ENCODE data around the gene RERE. TPM values are rescaled to one million over a fixed set of nuclear protein-coding genes. Genes with fewer than 3 reads are reported as not detected.
A peak's percentile ranks its signal among the peaks of the same experiment; 100 is the strongest.
"Not testable (repeated sequence)": the region's sequence is repeated elsewhere in the genome, so short reads cannot be mapped to it uniquely, and the experiment has no call there.

Gene RERE
- total and polyA plus RNA-seq, 12 donors: 33.4 to 146 (median 72.7) TPM

DNA sequence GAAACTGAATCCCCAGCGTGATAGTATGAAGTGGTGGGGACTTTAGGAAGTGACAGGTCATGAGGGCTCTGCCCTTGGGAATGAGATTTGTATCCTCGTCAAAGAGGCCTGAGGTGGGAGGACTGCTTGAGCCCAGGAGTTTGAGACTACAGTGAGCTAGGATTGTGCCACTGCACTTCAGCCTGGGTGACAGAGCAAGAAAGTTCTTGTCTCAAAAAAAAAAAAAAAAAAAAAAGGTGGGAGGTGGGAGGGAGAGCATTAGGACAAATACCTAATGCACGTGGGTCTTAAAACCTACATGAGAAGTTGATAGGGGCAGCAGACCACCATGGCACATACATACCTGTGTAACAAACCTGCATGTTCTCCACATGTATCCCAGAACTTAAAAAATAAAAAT is 24.0 kb upstream of the RERE start:
- H3K27me3 ChIP-seq: no peaks in the 10 kb centered on the region
- TF ChIP-seq POLR2A (IDR thresholded peaks at IDR 0.05): no peak
- TF ChIP-seq, protein P1, sequence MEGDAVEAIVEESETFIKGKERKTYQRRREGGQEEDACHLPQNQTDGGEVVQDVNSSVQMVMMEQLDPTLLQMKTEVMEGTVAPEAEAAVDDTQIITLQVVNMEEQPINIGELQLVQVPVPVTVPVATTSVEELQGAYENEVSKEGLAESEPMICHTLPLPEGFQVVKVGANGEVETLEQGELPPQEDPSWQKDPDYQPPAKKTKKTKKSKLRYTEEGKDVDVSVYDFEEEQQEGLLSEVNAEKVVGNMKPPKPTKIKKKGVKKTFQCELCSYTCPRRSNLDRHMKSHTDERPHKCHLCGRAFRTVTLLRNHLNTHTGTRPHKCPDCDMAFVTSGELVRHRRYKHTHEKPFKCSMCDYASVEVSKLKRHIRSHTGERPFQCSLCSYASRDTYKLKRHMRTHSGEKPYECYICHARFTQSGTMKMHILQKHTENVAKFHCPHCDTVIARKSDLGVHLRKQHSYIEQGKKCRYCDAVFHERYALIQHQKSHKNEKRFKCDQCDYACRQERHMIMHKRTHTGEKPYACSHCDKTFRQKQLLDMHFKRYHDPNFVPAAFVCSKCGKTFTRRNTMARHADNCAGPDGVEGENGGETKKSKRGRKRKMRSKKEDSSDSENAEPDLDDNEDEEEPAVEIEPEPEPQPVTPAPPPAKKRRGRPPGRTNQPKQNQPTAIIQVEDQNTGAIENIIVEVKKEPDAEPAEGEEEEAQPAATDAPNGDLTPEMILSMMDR (IDR thresholded peaks at IDR 0.05): no peak
- intact Hi-C loops (cut with DNase I): loop anchor here (10.0 kb wide), 3 partner anchors 107 to 277 kb away; no protein-coding TSS in a partner anchor
- H3K9me3 ChIP-seq (replicated peaks in 1 of 3): no peaks in the 10 kb centered on the region
- H3K27ac ChIP-seq: no peak overlapping the region
- WGBS, 4 donors: 65 to 87% (median 80%) methylated on average over 3 of the region's 3 CpGs
- no peak overlapping the region for H3K4me3 ChIP-seq
- no peaks in the 10 kb centered on the region for H3K4me1 ChIP-seq (replicated peaks in 1 of 2)
- H3K36me3 ChIP-seq (replicated peaks in 1 of 2): no peaks in the 10 kb centered on the region
- no peak for DNase-seq

DNA sequence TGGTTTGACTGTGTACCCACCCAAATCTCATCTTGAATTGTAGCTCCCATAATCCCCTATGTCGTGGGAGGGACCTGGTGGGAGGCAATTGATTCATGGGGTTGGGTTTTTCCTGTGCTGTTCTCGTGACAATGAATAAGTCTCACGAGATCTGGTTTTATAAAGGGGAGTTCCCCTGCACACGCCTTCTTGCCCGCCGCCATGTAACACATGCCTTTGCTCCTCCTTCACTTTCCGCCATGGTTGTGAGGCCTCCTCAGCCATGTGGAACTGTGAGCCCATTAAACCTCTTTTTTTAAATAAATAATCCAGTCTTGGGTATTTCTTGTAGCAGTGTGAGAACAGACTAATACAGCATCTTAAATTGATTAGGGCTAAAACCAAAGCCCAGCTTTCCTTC is 22.6 kb upstream of the RERE start:
- intact Hi-C loops (cut with DNase I): loop anchor here (10.0 kb wide), 3 partner anchors 105 to 275 kb away; no protein-coding TSS in a partner anchor
- no peak overlapping the region for H3K4me3 ChIP-seq
- 93 to 98% (median 96%) methylated on average over 7 of the region's 7 CpGs for WGBS, 4 donors
- no peaks in the 10 kb centered on the region for H3K4me1 ChIP-seq (replicated peaks in 1 of 2)
- no peak for DNase-seq
- H3K9me3 ChIP-seq (replicated peaks in 1 of 3): no peaks in the 10 kb centered on the region
- no peaks in the 10 kb centered on the region for H3K27me3 ChIP-seq
- no peak for TF ChIP-seq POLR2A (IDR thresholded peaks at IDR 0.05)
- no peaks in the 10 kb centered on the region for H3K36me3 ChIP-seq (replicated peaks in 1 of 2)
- H3K27ac ChIP-seq: no peak overlapping the region

DNA sequence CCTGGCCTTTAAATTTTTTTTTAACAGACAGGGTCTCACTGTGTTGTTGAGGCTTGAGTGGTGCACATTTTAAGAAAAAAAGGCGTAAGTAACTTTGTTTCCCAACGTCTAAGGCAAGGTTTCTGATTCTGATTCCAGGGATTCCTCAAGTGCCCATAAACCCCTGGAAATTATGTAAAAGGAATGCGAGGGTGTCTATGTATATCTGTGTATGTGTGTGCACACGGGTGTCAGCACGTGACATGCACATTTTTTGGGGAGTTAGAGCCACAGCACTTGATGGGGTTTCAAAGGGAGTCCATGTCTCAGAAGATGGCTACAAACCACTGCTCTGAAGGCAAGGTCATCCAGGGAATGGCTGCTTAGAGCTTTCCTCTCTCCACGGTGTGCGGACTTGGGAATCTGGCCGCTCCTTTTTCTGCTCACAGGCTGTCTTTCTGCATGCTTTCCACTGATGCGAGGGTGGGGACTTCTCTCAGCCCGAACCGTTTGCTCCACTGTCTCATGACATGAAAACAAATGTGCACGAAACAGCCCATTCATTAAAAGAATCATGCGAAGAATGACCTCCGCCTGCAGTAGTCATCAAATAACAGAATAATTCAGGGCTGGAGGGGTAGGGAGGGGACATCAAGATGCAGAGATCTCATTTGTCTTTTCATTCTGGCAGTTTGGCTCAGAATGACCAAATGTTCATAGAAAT is 18.7 kb upstream of the RERE start:
- no peaks in the 10 kb centered on the region for H3K9me3 ChIP-seq (replicated peaks in 1 of 3)
- H3K4me3 ChIP-seq: no peak overlapping the region
- H3K36me3 ChIP-seq (replicated peaks in 1 of 2): no peaks in the 10 kb centered on the region
- no peaks in the 10 kb centered on the region for H3K27me3 ChIP-seq
- no peak for TF ChIP-seq POLR2A (IDR thresholded peaks at IDR 0.05)
- TF ChIP-seq, protein P1 (IDR thresholded peaks at IDR 0.05): no peak
- H3K4me1 ChIP-seq (replicated peaks in 1 of 2): no peaks in the 10 kb centered on the region
- intact Hi-C loops (cut with DNase I): no loop called here
- no peak overlapping the region for H3K27ac ChIP-seq
- WGBS, 4 donors: 63 to 83% (median 67%) methylated on average over 14 of the region's 14 CpGs
- no peak for DNase-seq

DNA sequence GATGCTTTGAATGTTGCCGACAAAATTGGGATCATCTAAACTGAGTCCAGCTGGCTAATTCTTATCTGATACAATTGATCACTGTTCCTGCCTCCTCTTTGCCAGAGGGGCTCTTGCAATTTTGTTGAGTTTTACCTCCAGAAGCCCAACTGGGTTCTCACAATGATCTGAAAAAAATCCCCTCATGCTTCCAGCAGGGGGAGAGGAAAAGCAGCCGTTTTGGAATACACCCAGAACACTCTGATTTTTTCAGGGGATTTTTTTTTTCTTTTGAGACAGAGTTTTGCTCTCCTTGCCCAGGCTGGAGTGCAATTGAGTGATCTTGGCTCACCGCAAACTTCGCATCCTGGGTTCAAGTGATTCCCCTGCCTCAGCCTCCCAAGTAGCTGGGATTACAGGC is 13.9 kb upstream of the RERE start:
- H3K9me3 ChIP-seq (replicated peaks in 1 of 3): no peaks in the 10 kb centered on the region
- H3K4me1 ChIP-seq (replicated peaks in 1 of 2): peaks cover 0 to 6% of the 10 kb centered on the region in 2 donors
- WGBS, 4 donors: 56 to 71% (median 67%) methylated on average over 4 of the region's 4 CpGs
- no peaks in the 10 kb centered on the region for H3K27me3 ChIP-seq
- H3K36me3 ChIP-seq (replicated peaks in 1 of 2): no peaks in the 10 kb centered on the region
- intact Hi-C loops (cut with DNase I): no loop called here
- peak in 1 of 7 donors; percentile 21 for DNase-seq
- no peak for TF ChIP-seq POLR2A (IDR thresholded peaks at IDR 0.05)
- TF ChIP-seq, protein P1 (IDR thresholded peaks at IDR 0.05): peak in 1 of 6 experiments; percentile 2
- H3K4me3 ChIP-seq: no peak overlapping the region
- no peak overlapping the region for H3K27ac ChIP-seq

DNA sequence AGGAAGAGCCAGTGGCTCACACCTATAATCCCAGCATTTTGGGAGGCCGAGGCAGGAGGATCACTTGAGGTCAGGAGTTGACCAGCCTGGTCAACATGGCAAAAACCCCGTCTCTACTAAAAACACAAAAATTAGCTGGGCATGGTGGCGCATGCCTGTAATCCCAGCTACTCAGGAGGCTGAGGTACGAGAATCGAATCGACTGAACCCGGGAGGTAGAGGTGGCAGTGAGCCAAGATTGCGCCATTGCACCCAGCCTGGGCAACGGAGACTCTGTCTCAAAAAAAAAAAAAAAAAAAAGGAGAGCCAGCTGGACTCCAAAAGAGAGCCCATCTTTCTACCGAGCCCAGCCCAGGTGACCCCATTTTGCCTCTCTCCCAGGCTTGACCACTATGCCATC is 13.3 kb upstream of the RERE start:
- WGBS, 4 donors: 80 to 86% (median 83%) methylated on average over 10 of the region's 10 CpGs
- H3K4me3 ChIP-seq; H3K27ac ChIP-seq; H3K36me3 ChIP-seq (replicated peaks in 1 of 2); H3K4me1 ChIP-seq (replicated peaks in 1 of 2); intact Hi-C loops (cut with DNase I); H3K27me3 ChIP-seq; H3K9me3 ChIP-seq (replicated peaks in 1 of 3): not testable (repeated sequence)
- peak in 1 of 7 donors; percentile 54 for DNase-seq

All from adrenal gland (tissue), 12 donors.